HepG2 (cell line): ENCODE results near the gene IL33. TPM values are rescaled to one million over a fixed set of nuclear protein-coding genes. Genes with fewer than 3 reads are reported as not detected.

ENCODE experiments used
- ATAC-seq: fragments of 200-7000 bp; cut with Tn5 transposase; 3 replicates; pipeline ENCODE4 v1.9.1; 2020; ENCODE audit warnings: mild to moderate bottlenecking, moderate library complexity
- BruUV-seq: library from RNA; stranded (reverse); fragments of 400-500 nt; replicated peaks from 2 replicates; lab custom pipeline; 2021; lab: Mats Ljungman, UMichigan
- CTCF ChIA-PET: fragments of 300-600 bp; formaldehyde crosslinking; extraction: SDS; loops from one replicate; lab custom pipeline; 2021; ENCODE audit warnings: low total read pairs, inconsistent platforms, low intra/inter-chr PET ratio; lab: Yijun Ruan, JAX
- POLR2A ChIA-PET: fragments of 350-600 bp; sonication (Branson Sonifier 250); formaldehyde crosslinking; loops from one replicate; lab custom pipeline; 2020; ENCODE audit warnings: antibody characterized with exemption, inconsistent platforms; lab: Yijun Ruan, JAX
- DNase-seq: peaks from one replicate; pipeline ENCODE4 v3.0.0-alpha.2; 2015; ENCODE audit warnings: low spot score
- FAIRE-seq: peaks from 3 replicates; lab custom pipeline; 2011; peaks lifted over from hg19 to GRCh38; lab: Jason Lieb, UNC
- H2AFZ ChIP-seq: one replicate; pipeline ENCODE4 v1.6.1; 2011; ENCODE audit warnings: low read length, inconsistent platforms
- H3K27ac ChIP-seq: fragments of 300-600 bp; 3 replicates; pipeline ENCODE4 v1.8.0; 2011; ENCODE audit warnings: mixed run types, mild to moderate bottlenecking, mixed read lengths, low read length, inconsistent platforms; ENCODE audit not compliant: insufficient read depth; ENCODE audit errors: extremely low read length
- H3K27me3 ChIP-seq, 2 experiments: fragments of 200-600 bp in 1 of 2; 2 replicates in 1 of 2; 3 replicates in 1 of 2; pipeline versions ENCODE4 v1.6.0 to v1.8.0; 2011; ENCODE audit warnings: low read length in 2 of 2, mild to moderate bottlenecking in 2 of 2, moderate library complexity in 2 of 2, inconsistent platforms in 1 of 2; ENCODE audit not compliant: insufficient read depth in 2 of 2, control insufficient read depth in 1 of 2
- H3K36me3 ChIP-seq, 2 experiments: fragments of 200-600 bp in 1 of 2; replicated peaks in 1 of 2; 2 replicates in 1 of 2; 3 replicates in 1 of 2; pipeline versions ENCODE4 v1.5.1 to v1.8.0; 2011; ENCODE audit warnings: low read length in 2 of 2, inconsistent platforms in 1 of 2; ENCODE audit not compliant: insufficient read depth in 2 of 2, control insufficient read depth in 1 of 2
- H3K4me1 ChIP-seq: 2 replicates; pipeline ENCODE4 v1.5.1; 2012; ENCODE audit warnings: low read length, inconsistent platforms; ENCODE audit not compliant: insufficient read depth
- H3K4me2 ChIP-seq: 2 replicates; pipeline ENCODE4 v1.6.0; 2011; ENCODE audit warnings: low read depth, low read length, inconsistent platforms
- H3K4me3 ChIP-seq, 3 experiments: fragments of 200-600 bp in 1 of 3; sonication (generic), shearing (Covaris generic) in 1 of 3; replicated peaks in 1 of 3; 2 replicates each; pipeline ENCODE4 v1.5.1; 2011 to 2016; ENCODE audit warnings: low read length in 3 of 3, inconsistent platforms in 2 of 3, low read depth in 2 of 3, mild to moderate bottlenecking in 2 of 3, control low read depth in 1 of 3, mixed read lengths in 1 of 3; ENCODE audit not compliant: insufficient read depth in 1 of 3
- H3K79me2 ChIP-seq: one replicate; pipeline ENCODE4 v1.6.1; 2011; ENCODE audit warnings: low read length, inconsistent platforms; ENCODE audit not compliant: insufficient read depth
- H3K9ac ChIP-seq: 2 replicates; pipeline ENCODE4 v1.6.0; 2011; ENCODE audit warnings: mild to moderate bottlenecking, low read depth, low read length, inconsistent platforms; ENCODE audit not compliant: insufficient read depth
- H3K9me3 ChIP-seq: 2 replicates; pipeline ENCODE4 v1.5.1; 2012; ENCODE audit warnings: mild to moderate bottlenecking, low read length
- H4K20me1 ChIP-seq: 2 replicates; pipeline ENCODE4 v1.6.0; 2011; ENCODE audit warnings: inconsistent platforms, mild to moderate bottlenecking, low read length, moderate library complexity; ENCODE audit not compliant: insufficient read depth
- BHLHE40 ChIP-seq: IDR thresholded peaks from 2 replicates; pipeline ENCODE4 v1.6.1; 2011; ENCODE audit warnings: low read length, improper control_type of control experiment
- KDM2A ChIP-seq: sonication (generic); formaldehyde crosslinking; IDR thresholded peaks from 2 replicates; pipeline ENCODE4 v1.4.0; 2020; ENCODE audit warnings: low read depth, missing genetic modification reagents, borderline replicate concordance
- NCOA1 ChIP-seq: sonication (generic); formaldehyde crosslinking; IDR thresholded peaks from 2 replicates; pipeline ENCODE4 v1.9.0; 2021; ENCODE audit warnings: missing genetic modification reagents
- NR2F2 ChIP-seq: IDR thresholded peaks from 2 replicates; pipeline ENCODE4 v1.6.1; 2012; ENCODE audit warnings: low read depth, inconsistent platforms, borderline replicate concordance
- REL ChIP-seq: sonication (generic); formaldehyde crosslinking; conservative IDR thresholded peaks from 2 replicates; pipeline ENCODE4 v1.8.0; 2022; ENCODE audit warnings: mild to moderate bottlenecking, missing genetic modification reagents, moderate library complexity
- ZNF121 ChIP-seq: sonication (generic); formaldehyde crosslinking; IDR thresholded peaks from 2 replicates; pipeline ENCODE4 v1.5.0; 2020; ENCODE audit warnings: mild to moderate bottlenecking, missing genetic modification reagents
- WGBS: methylation state at CpG from one replicate; pipeline ENCODE4 v1.1.6; 2017; ENCODE audit warnings: low lambda C conversion rate; 5-methylcytosine and 5-hydroxymethylcytosine counted together
- in situ Hi-C: cut with HindIII; loops from 2 replicates; pipeline ENCODE4 v1.10.0; 2017; ENCODE audit warnings: low pct_unique_long_range_greater_than_20kb; ENCODE audit not compliant: extremely low pct_ligation_motif_present
- intact Hi-C: fragments of 100-400 bp; cut with micrococcal nuclease; formaldehyde crosslinking; loops from one replicate; pipeline ENCODE4 v1.10.0; 2022; ENCODE audit not compliant: unreplicated experiment
- polyA plus RNA-seq, 8 experiments: library from polyadenylated mRNA; depleted of rRNA in 3 of 8; stranded (reverse) in 7 of 8; unstranded in 1 of 8; fragments of >200 nt; fragmentation: Illumina TruSeq in 4 of 8; extraction: Trizol in 4 of 8; gene quantifications; 2 replicates each; pipeline versions ENCODE4 v1.2.1 to v1.2.3, GENCODE V29; 2011 to 2016; ENCODE audit warnings: low read depth in 4 of 8, missing spikeins in 1 of 8, mixed read lengths in 1 of 8; ENCODE audit not compliant: insufficient read depth in 1 of 8
- total RNA-seq, 5 experiments: library from RNA; depleted of rRNA; stranded (reverse); fragments of >200 nt; fragmentation: Illumina TruSeq; extraction: Trizol; gene quantifications; 2 replicates each; pipeline ENCODE4 v1.2.3, GENCODE V29; 2016; ENCODE audit warnings: low read depth in 1 of 5
- TF ChIP-seq, protein P1 (sequence below): sonication (generic); formaldehyde crosslinking; IDR thresholded peaks from 2 replicates; pipeline ENCODE4 v1.4.0; 2020; ENCODE audit warnings: missing genetic modification reagents
- TF ChIP-seq, protein P2 (sequence below): sonication (generic); formaldehyde crosslinking; IDR thresholded peaks from 2 replicates; pipeline ENCODE4 v1.9.0; 2021; ENCODE audit warnings: missing genetic modification reagents, borderline replicate concordance
- TF ChIP-seq, protein P3 (sequence below): IDR thresholded peaks from 2 replicates; pipeline ENCODE4 v1.6.1; 2016; ENCODE audit warnings: low read depth, control low read depth
- TF ChIP-seq, protein P4 (sequence below): fragments of 450-650 bp; IDR thresholded peaks from 2 replicates; pipeline ENCODE4 v1.6.1; 2017; ENCODE audit warnings: mild to moderate bottlenecking
- TF ChIP-seq, protein P5 (sequence below): sonication (generic); formaldehyde crosslinking; IDR thresholded peaks from 2 replicates; pipeline ENCODE4 v1.4.0; 2020; ENCODE audit warnings: missing genetic modification reagents, mild to moderate bottlenecking, borderline replicate concordance

The IL33 gene
- total and polyA plus RNA-seq, 2 of the 13 experiments (the other 11 are each of a cell fraction or from before 2014, with no cell fraction given): 0.05 TPM; not detected in 1

GRCh38 chr9:6301858-6302257 is 86.3 kb downstream of the IL33 start:
- Histone ChIP-seq H3K9me3 (no peaks in the 10 kb centered on the region), H3K9ac (no peak overlapping the region), H3K4me1 (no peaks in the 10 kb centered on the region), H3K79me2 (no peaks in the 10 kb centered on the region), H3K27me3 (no peaks in the 10 kb centered on the region), H3K36me3 (no peaks in the 10 kb centered on the region), H4K20me1 (no peaks in the 10 kb centered on the region), H2AFZ (no peak overlapping the region), H3K27ac (no peak overlapping the region), H3K4me3 (no peak overlapping the region), H3K4me2 (no peak overlapping the region)
- CTCF ChIA-PET: no interaction called here
- TF ChIP-seq, protein P1, sequence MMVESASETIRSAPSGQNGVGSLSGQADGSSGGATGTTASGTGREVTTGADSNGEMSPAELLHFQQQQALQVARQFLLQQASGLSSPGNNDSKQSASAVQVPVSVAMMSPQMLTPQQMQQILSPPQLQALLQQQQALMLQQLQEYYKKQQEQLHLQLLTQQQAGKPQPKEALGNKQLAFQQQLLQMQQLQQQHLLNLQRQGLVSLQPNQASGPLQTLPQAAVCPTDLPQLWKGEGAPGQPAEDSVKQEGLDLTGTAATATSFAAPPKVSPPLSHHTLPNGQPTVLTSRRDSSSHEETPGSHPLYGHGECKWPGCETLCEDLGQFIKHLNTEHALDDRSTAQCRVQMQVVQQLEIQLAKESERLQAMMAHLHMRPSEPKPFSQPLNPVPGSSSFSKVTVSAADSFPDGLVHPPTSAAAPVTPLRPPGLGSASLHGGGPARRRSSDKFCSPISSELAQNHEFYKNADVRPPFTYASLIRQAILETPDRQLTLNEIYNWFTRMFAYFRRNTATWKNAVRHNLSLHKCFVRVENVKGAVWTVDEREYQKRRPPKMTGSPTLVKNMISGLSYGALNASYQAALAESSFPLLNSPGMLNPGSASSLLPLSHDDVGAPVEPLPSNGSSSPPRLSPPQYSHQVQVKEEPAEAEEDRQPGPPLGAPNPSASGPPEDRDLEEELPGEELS (CRISPR knock-in tag): no peak
- TF ChIP-seq REL (CRISPR knock-in tag) (no peak), NR2F2 (no peak), KDM2A (CRISPR knock-in tag) (no peak), NCOA1 (CRISPR knock-in tag) (no peak), ZNF121 (CRISPR knock-in tag) (no peak), BHLHE40 (no peak)
- TF ChIP-seq, protein P2, sequence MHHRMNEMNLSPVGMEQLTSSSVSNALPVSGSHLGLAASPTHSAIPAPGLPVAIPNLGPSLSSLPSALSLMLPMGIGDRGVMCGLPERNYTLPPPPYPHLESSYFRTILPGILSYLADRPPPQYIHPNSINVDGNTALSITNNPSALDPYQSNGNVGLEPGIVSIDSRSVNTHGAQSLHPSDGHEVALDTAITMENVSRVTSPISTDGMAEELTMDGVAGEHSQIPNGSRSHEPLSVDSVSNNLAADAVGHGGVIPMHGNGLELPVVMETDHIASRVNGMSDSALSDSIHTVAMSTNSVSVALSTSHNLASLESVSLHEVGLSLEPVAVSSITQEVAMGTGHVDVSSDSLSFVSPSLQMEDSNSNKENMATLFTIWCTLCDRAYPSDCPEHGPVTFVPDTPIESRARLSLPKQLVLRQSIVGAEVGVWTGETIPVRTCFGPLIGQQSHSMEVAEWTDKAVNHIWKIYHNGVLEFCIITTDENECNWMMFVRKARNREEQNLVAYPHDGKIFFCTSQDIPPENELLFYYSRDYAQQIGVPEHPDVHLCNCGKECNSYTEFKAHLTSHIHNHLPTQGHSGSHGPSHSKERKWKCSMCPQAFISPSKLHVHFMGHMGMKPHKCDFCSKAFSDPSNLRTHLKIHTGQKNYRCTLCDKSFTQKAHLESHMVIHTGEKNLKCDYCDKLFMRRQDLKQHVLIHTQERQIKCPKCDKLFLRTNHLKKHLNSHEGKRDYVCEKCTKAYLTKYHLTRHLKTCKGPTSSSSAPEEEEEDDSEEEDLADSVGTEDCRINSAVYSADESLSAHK (CRISPR knock-in tag): no peak
- TF ChIP-seq, protein P3, sequence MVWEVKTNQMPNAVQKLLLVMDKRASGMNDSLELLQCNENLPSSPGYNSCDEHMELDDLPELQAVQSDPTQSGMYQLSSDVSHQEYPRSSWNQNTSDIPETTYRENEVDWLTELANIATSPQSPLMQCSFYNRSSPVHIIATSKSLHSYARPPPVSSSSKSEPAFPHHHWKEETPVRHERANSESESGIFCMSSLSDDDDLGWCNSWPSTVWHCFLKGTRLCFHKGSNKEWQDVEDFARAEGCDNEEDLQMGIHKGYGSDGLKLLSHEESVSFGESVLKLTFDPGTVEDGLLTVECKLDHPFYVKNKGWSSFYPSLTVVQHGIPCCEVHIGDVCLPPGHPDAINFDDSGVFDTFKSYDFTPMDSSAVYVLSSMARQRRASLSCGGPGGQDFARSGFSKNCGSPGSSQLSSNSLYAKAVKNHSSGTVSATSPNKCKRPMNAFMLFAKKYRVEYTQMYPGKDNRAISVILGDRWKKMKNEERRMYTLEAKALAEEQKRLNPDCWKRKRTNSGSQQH: no peak
- TF ChIP-seq, protein P4, sequence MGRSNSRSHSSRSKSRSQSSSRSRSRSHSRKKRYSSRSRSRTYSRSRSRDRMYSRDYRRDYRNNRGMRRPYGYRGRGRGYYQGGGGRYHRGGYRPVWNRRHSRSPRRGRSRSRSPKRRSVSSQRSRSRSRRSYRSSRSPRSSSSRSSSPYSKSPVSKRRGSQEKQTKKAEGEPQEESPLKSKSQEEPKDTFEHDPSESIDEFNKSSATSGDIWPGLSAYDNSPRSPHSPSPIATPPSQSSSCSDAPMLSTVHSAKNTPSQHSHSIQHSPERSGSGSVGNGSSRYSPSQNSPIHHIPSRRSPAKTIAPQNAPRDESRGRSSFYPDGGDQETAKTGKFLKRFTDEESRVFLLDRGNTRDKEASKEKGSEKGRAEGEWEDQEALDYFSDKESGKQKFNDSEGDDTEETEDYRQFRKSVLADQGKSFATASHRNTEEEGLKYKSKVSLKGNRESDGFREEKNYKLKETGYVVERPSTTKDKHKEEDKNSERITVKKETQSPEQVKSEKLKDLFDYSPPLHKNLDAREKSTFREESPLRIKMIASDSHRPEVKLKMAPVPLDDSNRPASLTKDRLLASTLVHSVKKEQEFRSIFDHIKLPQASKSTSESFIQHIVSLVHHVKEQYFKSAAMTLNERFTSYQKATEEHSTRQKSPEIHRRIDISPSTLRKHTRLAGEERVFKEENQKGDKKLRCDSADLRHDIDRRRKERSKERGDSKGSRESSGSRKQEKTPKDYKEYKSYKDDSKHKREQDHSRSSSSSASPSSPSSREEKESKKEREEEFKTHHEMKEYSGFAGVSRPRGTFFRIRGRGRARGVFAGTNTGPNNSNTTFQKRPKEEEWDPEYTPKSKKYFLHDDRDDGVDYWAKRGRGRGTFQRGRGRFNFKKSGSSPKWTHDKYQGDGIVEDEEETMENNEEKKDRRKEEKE: no peak
- TF ChIP-seq, protein P5, sequence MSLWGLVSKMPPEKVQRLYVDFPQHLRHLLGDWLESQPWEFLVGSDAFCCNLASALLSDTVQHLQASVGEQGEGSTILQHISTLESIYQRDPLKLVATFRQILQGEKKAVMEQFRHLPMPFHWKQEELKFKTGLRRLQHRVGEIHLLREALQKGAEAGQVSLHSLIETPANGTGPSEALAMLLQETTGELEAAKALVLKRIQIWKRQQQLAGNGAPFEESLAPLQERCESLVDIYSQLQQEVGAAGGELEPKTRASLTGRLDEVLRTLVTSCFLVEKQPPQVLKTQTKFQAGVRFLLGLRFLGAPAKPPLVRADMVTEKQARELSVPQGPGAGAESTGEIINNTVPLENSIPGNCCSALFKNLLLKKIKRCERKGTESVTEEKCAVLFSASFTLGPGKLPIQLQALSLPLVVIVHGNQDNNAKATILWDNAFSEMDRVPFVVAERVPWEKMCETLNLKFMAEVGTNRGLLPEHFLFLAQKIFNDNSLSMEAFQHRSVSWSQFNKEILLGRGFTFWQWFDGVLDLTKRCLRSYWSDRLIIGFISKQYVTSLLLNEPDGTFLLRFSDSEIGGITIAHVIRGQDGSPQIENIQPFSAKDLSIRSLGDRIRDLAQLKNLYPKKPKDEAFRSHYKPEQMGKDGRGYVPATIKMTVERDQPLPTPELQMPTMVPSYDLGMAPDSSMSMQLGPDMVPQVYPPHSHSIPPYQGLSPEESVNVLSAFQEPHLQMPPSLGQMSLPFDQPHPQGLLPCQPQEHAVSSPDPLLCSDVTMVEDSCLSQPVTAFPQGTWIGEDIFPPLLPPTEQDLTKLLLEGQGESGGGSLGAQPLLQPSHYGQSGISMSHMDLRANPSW (CRISPR knock-in tag): no peak
- POLR2A ChIA-PET: no interaction called here
- no TSS peak for BruUV-seq
- WGBS: 0% methylated on average over 2 of the region's 2 CpGs
- intact Hi-C loops: no loop called here
- no peak for DNase-seq
- no peak for ATAC-seq
- no peak for FAIRE-seq
- in situ Hi-C loops: loop anchor here (10.0 kb wide), 2 partner anchors 247 to 427 kb away; no protein-coding TSS in a partner anchor
